Activated T-helper 1 cell treated with anti-CD3 and anti-CD28 coated beads, Interleukin-2, amount 50 U/mL, for 16 hours (primary cell): ENCODE measurements around the gene OR5AS1.
"Not testable (repeated sequence)": the region's sequence is repeated elsewhere in the genome, so short reads cannot be mapped to it uniquely, and the experiment has no call there.

Experiments used
- DNase-seq, 2 donors: peaks; one replicate each; pipeline ENCODE4 v3.0.0-alpha.2; 2020; ENCODE audit warnings: low read depth in 1 of 2, low spot score in 1 of 2

The OR5AS1 gene

DNA sequence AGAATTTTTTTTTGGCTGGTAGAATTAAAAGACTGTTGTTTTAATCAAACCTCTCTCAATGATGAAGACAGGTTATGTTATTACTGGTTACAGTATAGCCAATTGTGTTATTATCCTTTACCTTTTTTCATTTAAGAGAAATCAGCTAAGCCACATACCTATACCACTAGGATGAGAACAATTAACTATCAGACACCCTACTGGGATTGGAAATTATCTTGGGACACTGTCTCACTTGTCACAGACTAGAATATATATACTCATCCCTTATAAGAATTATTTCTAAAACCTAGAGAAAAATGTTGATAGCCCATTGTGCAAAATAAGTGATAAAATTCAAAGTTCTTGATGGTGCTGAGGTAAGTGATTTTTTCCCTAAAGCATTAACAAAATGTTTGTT, at the start of gene OR5AS1:
Gene OR5AS1, plus strand, starts transcription at position 301 of the 400 bp plus-strand sequence. CDS start 2,765 bp downstream, outside the sequence.
- DNase-seq = no peak

DNA sequence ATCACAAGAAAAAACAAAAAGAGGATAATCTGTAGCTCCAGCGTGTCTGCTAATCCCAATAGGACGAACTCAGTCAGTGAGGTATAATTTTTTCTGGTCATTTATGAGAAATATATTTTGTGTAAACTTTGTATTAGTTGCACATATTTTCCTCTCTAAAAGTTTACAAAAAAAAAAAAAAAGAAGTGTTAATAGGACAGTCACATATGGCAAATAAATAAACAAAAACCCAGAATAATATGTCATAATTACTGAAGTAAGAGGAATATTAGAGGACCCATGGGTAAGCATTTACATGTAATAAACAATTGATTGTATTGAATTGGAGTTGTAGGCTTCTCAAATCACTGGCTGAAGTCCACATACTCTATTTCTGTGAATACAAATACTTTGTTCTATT, 32.9 kb upstream of the OR5AS1 start, which contains the start of gene OR5F1:
Gene OR5F1, minus strand, starts transcription at position 101 of the 400 bp plus-strand sequence. Its CDS starts 0 bp downstream, at position 101.
- DNase-seq = no peak

GRCh38 chr11:56010716-56011115, 16.7 kb upstream of the OR5AS1 start:
- no peak for DNase-seq

DNA sequence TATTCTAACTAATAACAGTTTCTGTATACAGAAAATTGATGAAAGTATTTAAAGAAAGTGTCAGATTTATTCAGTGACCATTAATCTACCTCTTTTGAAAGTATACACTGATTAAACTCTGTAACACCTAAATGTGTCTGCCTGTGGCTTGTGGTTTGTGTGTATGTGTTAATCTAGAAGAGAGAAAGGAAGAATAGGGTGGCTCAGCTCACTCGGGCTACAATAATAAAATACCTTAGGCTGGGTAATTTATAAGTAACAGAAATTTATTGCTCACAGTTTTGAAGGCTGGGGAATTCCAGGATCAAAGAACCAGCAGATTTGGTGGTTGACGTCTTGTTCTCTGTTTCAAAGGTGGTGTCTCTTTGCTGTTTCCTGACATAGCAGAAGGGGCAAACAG, 13.6 kb upstream of the OR5AS1 start:
- no peak for DNase-seq

DNA sequence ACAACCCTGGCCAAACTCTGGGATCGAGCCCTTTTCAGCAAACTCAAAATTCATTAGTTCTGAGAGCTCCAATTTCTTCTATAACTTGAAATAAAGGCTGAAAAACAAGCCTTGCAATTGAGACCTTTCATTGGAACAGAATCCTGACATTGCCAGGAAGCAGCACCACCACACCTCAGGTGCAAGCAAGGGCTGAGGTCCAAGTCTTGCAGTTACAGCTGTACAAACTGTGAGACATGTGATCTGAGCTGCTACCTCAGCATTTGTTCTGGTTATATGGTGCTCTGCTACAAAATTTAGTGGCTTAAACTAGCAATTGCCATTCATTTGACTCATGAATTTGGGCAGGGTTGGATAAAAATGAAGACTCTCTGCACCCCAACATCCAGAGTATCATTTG, 18.1 kb downstream of the OR5AS1 start:
- DNase-seq = no peak

- no peak for DNase-seq
Measured at GRCh38 chr11:56048480-56048879, 21.0 kb downstream of the OR5AS1 start.

DNA sequence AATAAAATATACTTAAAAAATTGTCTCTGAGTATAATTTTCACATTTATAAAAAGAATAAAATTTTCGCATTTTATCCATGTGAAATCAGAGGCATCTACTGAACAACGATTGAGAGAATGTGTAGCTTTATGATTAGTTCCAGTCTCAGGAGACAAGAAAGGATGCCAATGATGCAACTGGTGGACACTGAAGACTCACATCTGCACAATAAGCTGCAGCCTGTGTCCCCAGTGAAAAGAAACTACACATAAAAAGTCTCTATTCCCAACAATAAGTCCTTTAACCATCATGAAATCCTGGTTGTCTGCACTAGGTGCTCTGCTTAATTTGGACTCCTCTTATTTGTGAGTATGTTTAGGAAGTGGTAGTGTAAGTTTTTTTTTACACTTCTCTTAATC, 22.0 kb downstream of the OR5AS1 start:
- no peak for DNase-seq

- not testable (repeated sequence) for DNase-seq
Measured at GRCh38 chr11:56056366-56056765, 28.9 kb downstream of the OR5AS1 start.

DNA sequence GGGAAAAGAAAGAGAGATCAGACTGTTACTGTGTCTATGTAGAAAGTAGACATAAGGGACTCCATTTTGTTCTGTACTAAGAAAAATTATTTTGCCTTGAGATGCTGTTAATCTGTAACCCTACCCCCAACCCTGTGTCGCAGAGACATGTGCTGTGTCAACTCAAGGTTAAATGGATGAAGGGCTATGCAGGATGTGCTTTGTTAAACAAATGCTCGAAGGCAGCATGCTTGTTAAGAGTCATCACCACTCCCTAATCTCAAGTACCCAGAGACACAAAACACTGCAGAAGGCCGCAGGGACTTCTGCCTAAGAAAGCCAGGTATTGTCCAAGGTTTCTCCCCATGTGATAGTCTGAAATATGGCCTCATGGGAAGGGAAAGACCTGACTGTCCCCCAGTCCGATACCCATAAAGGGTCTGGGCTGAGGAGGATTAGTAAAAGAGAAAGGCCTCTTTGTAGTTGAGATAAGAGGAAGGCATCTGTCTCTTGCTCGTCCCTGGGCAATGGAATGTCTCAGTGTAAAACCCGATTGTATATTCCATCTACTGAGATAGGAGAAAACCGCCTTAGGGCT, 30.3 kb downstream of the OR5AS1 start:
- not testable (repeated sequence) for DNase-seq

- DNase-seq = not testable (repeated sequence)
Measured at GRCh38 chr11:56058260-56058780, 30.9 kb downstream of the OR5AS1 start.

- no peak for DNase-seq
Measured at GRCh38 chr11:56066980-56067379, 39.5 kb downstream of the OR5AS1 start.
